Omental fat pad (tissue), 4 donors: ENCODE results near the gene ADAD1. TPM values are rescaled to one million over a fixed set of nuclear protein-coding genes. Genes with fewer than 3 reads are reported as not detected.

Experiments
- ATAC-seq: fragments of 150-250 bp; one replicate; pipeline ENCODE4 v1.9.1; 2016; ENCODE audit warnings: mild to moderate bottlenecking, moderate library complexity; ENCODE audit not compliant: low FRiP score
- DNase-seq: peaks from one replicate; pipeline ENCODE4 v3.0.0-alpha.2; 2019; ENCODE audit warnings: low spot score
- total RNA-seq, 4 donors: library from RNA; depleted of rRNA; stranded (reverse); fragments of >200 nt; gene quantifications; one replicate each; pipeline ENCODE4 v1.1.0, GENCODE V29; 2016
- TF ChIP-seq, protein P1 (sequence below), 3 donors: fragments of 450-650 bp; IDR thresholded peaks; one replicate each; pipeline ENCODE4 v1.5.1; 2016 to 2017; ENCODE audit warnings: antibody characterized with exemption in 3 of 3, mild to moderate bottlenecking in 3 of 3, moderate library complexity in 2 of 3

The ADAD1 gene
- total RNA-seq, 4 donors from 2014 or later = not detected

DNA sequence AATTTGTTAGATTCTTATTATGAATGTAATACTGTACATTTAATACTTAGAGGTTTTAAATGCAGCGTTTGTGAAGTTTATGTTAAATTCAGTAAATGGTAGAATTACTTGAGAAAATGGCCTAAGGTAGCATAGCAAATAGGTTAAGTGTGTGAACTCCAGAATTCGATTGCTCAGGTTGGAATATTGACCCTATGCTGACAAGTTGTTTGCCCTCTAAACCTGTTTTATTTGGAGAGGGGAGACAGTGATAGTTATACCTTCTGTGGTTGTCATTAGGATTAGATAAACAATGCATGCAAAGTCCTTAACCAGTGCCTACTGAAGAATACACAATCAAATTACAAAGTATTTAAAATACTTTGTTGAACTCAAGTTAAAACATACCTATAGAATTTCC lies 5.4 kb downstream of the ADAD1 start:
- ATAC-seq (no peak), DNase-seq (no peak)
- TF ChIP-seq, protein P1, sequence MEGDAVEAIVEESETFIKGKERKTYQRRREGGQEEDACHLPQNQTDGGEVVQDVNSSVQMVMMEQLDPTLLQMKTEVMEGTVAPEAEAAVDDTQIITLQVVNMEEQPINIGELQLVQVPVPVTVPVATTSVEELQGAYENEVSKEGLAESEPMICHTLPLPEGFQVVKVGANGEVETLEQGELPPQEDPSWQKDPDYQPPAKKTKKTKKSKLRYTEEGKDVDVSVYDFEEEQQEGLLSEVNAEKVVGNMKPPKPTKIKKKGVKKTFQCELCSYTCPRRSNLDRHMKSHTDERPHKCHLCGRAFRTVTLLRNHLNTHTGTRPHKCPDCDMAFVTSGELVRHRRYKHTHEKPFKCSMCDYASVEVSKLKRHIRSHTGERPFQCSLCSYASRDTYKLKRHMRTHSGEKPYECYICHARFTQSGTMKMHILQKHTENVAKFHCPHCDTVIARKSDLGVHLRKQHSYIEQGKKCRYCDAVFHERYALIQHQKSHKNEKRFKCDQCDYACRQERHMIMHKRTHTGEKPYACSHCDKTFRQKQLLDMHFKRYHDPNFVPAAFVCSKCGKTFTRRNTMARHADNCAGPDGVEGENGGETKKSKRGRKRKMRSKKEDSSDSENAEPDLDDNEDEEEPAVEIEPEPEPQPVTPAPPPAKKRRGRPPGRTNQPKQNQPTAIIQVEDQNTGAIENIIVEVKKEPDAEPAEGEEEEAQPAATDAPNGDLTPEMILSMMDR (IDR thresholded peaks at IDR 0.05) = no peak

- TF ChIP-seq, protein P1 (IDR thresholded peaks at IDR 0.05) = no peak
- ATAC-seq = no peak
- no peak for DNase-seq
Observed at GRCh38 chr4:122393276-122393675, 14.5 kb downstream of the ADAD1 start.

GRCh38 chr4:122403861-122404260 lies 25.1 kb downstream of the ADAD1 start:
- TF ChIP-seq, protein P1 (IDR thresholded peaks at IDR 0.05) = no peak
- ATAC-seq (no peak), DNase-seq (no peak)

- DNase-seq (no peak), ATAC-seq (no peak)
- TF ChIP-seq, protein P1 (IDR thresholded peaks at IDR 0.05) = no peak
Observed at GRCh38 chr4:122412547-122412946, 33.7 kb downstream of the ADAD1 start.

DNA sequence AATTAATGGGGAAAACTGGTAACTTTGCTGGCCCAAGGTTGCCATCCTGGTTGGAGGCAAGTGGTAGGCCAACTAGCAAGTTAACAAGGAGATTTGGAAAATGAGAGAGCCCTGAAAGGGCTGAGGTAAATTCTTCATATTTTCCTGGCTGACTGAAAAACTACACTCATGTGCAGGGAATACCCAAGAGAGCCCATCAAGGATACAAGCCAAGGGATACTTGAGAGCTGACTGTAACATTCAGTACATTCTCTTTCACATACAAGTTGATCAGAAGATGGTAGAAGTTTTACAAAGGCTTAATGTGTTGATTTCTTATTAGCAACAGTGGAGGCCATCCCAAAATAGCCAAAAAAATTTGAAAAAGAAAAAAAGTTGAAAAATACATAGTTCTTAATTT lies 44.4 kb downstream of the ADAD1 start:
- TF ChIP-seq, protein P1 (IDR thresholded peaks at IDR 0.05) = no peak
- no peak for DNase-seq
- no peak for ATAC-seq

- ATAC-seq (no peak), DNase-seq (no peak)
- TF ChIP-seq, protein P1 (IDR thresholded peaks at IDR 0.05) = no peak
Observed at GRCh38 chr4:122431351-122431750, 52.5 kb downstream of the ADAD1 start.

GRCh38 chr4:122434285-122434684 lies 55.5 kb downstream of the ADAD1 start:
- ATAC-seq (no peak), DNase-seq (no peak)
- TF ChIP-seq, protein P1 (IDR thresholded peaks at IDR 0.05) = no peak
